GM19372 (cell line): Measurements from ENCODE around the gene TUBB8B.
"Not testable (repeated sequence)": the region's sequence is repeated elsewhere in the genome, so short reads cannot be mapped to it uniquely, and the experiment has no call there.

Experiments used
- ATAC-seq: cut with Tn5 transposase; IDR thresholded peaks from one replicate; pipeline ENCODE4 v1.9.1; 2021; ENCODE audit warnings: mild to moderate bottlenecking, low read depth, moderate library complexity; ENCODE audit not compliant: unreplicated experiment

Gene TUBB8B

GRCh38 chr18:49176-49665, at the start of gene TUBB8B:
Gene TUBB8B (minus strand): TSS chr18:49615. CDS start chr18:49557, 58 bp downstream.
- not testable (repeated sequence) for ATAC-seq

GRCh38 chr18:97252-97914, 48.0 kb upstream of the TUBB8B start:
- ATAC-seq, result peak; percentile 92

GRCh38 chr18:96767-97131, 47.3 kb upstream of the TUBB8B start:
- ATAC-seq, result not testable (repeated sequence)

GRCh38 chr18:96101-96766, 46.8 kb upstream of the TUBB8B start:
- ATAC-seq, result not testable (repeated sequence)

- ATAC-seq, result not testable (repeated sequence)
These were observed 46.2 kb upstream of the TUBB8B start for GRCh38 chr18:95580-95979.

- ATAC-seq, result not testable (repeated sequence)
These were observed 44.5 kb upstream of the TUBB8B start for GRCh38 chr18:93897-94408.

- ATAC-seq, result not testable (repeated sequence)
These were observed 42.1 kb upstream of the TUBB8B start for GRCh38 chr18:91561-91960.

- ATAC-seq, result not testable (repeated sequence)
These were observed 41.2 kb upstream of the TUBB8B start for GRCh38 chr18:90396-91193.

- ATAC-seq, result not testable (repeated sequence)
These were observed 39.7 kb upstream of the TUBB8B start for GRCh38 chr18:89124-89523.

GRCh38 chr18:84801-85200, 35.4 kb upstream of the TUBB8B start:
- not testable (repeated sequence) for ATAC-seq

- ATAC-seq, result not testable (repeated sequence)
These were observed 33.3 kb upstream of the TUBB8B start for GRCh38 chr18:82626-83209.

GRCh38 chr18:80881-81280, 31.5 kb upstream of the TUBB8B start:
- ATAC-seq, result not testable (repeated sequence)

GRCh38 chr18:80202-80601, 30.8 kb upstream of the TUBB8B start:
- not testable (repeated sequence) for ATAC-seq

- not testable (repeated sequence) for ATAC-seq
These were observed 26.2 kb upstream of the TUBB8B start for GRCh38 chr18:75525-76160.

- ATAC-seq, result not testable (repeated sequence)
These were observed 23.9 kb upstream of the TUBB8B start for GRCh38 chr18:73181-73777.

GRCh38 chr18:67701-68100, 18.3 kb upstream of the TUBB8B start:
- not testable (repeated sequence) for ATAC-seq

- not testable (repeated sequence) for ATAC-seq
These were observed 14.9 kb upstream of the TUBB8B start for GRCh38 chr18:64279-64678.

GRCh38 chr18:63656-64055, 14.2 kb upstream of the TUBB8B start:
- ATAC-seq, result not testable (repeated sequence)

GRCh38 chr18:54388-54787, 5.0 kb upstream of the TUBB8B start:
- not testable (repeated sequence) for ATAC-seq
